ENCODE results near the gene C2orf92.

Gene C2orf92

DNA sequence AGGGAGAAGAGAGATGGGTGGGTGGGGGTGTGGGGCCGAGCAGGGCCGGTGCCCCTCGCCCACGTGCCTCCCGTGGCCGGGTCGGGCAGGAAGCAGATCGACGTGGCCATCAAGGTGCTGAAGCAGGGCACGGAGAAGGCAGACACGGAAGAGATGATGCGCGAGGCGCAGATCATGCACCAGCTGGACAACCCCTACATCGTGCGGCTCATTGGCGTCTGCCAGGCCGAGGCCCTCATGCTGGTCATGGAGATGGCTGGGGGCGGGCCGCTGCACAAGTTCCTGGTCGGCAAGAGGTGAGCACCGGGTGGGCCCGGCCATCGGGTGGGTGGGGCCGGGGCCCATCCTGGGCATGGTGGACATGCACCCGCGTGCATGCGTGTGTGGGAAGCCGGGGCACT, 65.6 kb downstream of the C2orf92 start:
- no peak for DNase-seq

DNA sequence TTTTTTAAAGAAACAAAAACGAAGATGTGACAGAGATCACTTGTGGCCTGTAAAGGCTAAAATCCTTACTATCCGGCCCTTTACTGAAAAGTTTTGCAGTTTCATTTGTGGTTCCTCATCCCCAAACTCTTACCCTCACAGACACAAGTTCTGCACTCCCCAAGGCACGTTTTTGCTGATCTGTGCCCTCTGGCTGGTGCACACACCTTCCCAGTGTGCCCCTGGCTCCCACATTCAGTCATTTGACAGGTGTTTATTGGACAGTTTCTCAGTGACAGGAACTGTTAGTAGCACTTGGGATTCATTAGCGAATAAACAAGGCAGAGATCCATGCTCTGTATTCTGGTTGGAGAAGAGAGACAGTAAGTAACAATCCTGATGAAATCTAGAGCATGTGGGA, 66.7 kb downstream of the C2orf92 start:
- no peak overlapping the region for H3K4me3 ChIP-seq (ENCODE audit: low read length)
- no peak overlapping the region for H3K27ac ChIP-seq (ENCODE audit: low read length)
- no peak for TF ChIP-seq EZH2 (optimal IDR thresholded peaks at IDR 0.05; ENCODE audit: low read depth, low read length)
- H3K9me2 ChIP-seq (replicated peaks; ENCODE audit: insufficient read depth, low read length): no peaks in the 10 kb centered on the region
- H3K4me2 ChIP-seq (ENCODE audit: low read depth, low read length): no peak overlapping the region
- H3K36me3 ChIP-seq (replicated peaks; ENCODE audit: insufficient read depth, low read length): no peaks in the 10 kb centered on the region
- H3K4me1 ChIP-seq (ENCODE audit: low read length): no peaks in the 10 kb centered on the region
- H3K9me3 ChIP-seq (replicated peaks; ENCODE audit: insufficient read depth, low read length): no peaks in the 10 kb centered on the region
- no peak for DNase-seq
- no peaks in the 10 kb centered on the region for H4K20me1 ChIP-seq (ENCODE audit: insufficient read depth, low read length)
- H3K79me2 ChIP-seq (ENCODE audit: low read length): no peaks in the 10 kb centered on the region
- H2AFZ ChIP-seq (ENCODE audit: low read length): no peak overlapping the region
- no peak overlapping the region for H3K9ac ChIP-seq (ENCODE audit: low read length)
- H3K27me3 ChIP-seq (replicated peaks; ENCODE audit: insufficient read depth, low read length): no peaks in the 10 kb centered on the region
- no peaks in the 10 kb centered on the region for H3F3A ChIP-seq (ENCODE audit: insufficient read depth, low read length)

More for the DNA sequence above, 65.6 kb downstream of the C2orf92 start:
- Histone ChIP-seq H3K36me3 (replicated peaks; ENCODE audit: insufficient read depth, low read length) (no peaks in the 10 kb centered on the region), H3K9me3 (replicated peaks; ENCODE audit: insufficient read depth, low read length) (no peaks in the 10 kb centered on the region), H3K27me3 (replicated peaks; ENCODE audit: insufficient read depth, low read length) (no peaks in the 10 kb centered on the region), H3K9me2 (replicated peaks; ENCODE audit: insufficient read depth, low read length) (no peaks in the 10 kb centered on the region), H3K9ac (ENCODE audit: low read length) (no peak overlapping the region), H4K20me1 (ENCODE audit: insufficient read depth, low read length) (no peaks in the 10 kb centered on the region), H3K4me1 (ENCODE audit: low read length) (no peaks in the 10 kb centered on the region), H3K27ac (ENCODE audit: low read length) (no peak overlapping the region), H3F3A (ENCODE audit: insufficient read depth, low read length) (no peaks in the 10 kb centered on the region), H3K4me3 (ENCODE audit: low read length) (no peak overlapping the region), H2AFZ (ENCODE audit: low read length) (no peak overlapping the region), H3K79me2 (ENCODE audit: low read length) (no peaks in the 10 kb centered on the region), H3K4me2 (ENCODE audit: low read depth, low read length) (no peak overlapping the region)
- no peak for TF ChIP-seq EZH2phosphoT487 (IDR thresholded peaks at IDR 0.05; ENCODE audit: low read length)
- TF ChIP-seq, protein P1, sequence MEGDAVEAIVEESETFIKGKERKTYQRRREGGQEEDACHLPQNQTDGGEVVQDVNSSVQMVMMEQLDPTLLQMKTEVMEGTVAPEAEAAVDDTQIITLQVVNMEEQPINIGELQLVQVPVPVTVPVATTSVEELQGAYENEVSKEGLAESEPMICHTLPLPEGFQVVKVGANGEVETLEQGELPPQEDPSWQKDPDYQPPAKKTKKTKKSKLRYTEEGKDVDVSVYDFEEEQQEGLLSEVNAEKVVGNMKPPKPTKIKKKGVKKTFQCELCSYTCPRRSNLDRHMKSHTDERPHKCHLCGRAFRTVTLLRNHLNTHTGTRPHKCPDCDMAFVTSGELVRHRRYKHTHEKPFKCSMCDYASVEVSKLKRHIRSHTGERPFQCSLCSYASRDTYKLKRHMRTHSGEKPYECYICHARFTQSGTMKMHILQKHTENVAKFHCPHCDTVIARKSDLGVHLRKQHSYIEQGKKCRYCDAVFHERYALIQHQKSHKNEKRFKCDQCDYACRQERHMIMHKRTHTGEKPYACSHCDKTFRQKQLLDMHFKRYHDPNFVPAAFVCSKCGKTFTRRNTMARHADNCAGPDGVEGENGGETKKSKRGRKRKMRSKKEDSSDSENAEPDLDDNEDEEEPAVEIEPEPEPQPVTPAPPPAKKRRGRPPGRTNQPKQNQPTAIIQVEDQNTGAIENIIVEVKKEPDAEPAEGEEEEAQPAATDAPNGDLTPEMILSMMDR (IDR thresholded peaks at IDR 0.05; ENCODE audit: low read length): no peak
- no peak for TF ChIP-seq EZH2 (optimal IDR thresholded peaks at IDR 0.05; ENCODE audit: low read depth, low read length)

DNA sequence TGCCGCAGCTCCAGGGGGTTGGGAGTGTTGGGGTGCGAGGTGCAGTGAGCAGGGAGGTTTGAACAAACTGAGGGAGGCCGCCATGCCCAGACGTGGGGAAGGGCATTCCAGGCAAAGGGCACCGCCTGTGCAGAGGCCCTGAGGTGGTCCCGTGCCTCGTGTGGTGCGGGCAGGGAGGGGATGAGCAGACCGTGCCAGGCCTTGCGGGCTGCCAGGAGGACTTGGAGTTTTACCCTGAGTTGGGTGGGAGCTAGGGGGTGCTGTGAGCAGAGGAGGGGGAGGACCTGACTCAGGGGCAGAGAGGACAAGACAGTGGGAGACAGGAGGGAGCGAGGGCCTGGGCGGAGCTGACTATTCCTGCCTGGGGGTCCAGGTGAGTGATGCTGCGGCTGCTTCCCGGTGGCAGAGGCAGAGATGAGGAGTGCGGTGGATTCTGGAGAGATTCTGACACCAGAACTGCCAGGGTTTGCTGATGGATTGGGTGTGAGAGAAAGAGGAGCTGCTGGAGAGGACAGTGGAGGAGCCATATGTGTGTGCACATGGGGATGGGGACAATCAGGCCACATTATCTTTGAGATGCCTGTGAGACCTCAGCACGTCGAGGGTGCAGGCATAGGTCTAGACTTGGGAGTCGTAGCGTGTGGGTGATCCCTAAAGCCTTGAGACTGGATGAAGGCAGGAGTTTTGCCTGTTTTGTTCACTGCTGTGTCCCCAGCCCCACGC, 67.3 kb downstream of the C2orf92 start:
- Histone ChIP-seq H3K4me1 (ENCODE audit: low read length) (no peaks in the 10 kb centered on the region), H3K27me3 (replicated peaks; ENCODE audit: insufficient read depth, low read length) (no peaks in the 10 kb centered on the region)

More for the DNA sequence above, 67.3 kb downstream of the C2orf92 start:
- Histone ChIP-seq H3K9ac (ENCODE audit: low read length) (no peak overlapping the region), H3K36me3 (replicated peaks; ENCODE audit: insufficient read depth, low read length) (no peaks in the 10 kb centered on the region), H4K20me1 (ENCODE audit: insufficient read depth, low read length) (no peaks in the 10 kb centered on the region), H3K4me2 (ENCODE audit: low read depth, low read length) (no peak overlapping the region), H3K79me2 (ENCODE audit: low read length) (no peaks in the 10 kb centered on the region), H2AFZ (ENCODE audit: low read length) (no peak overlapping the region), H3K9me3 (replicated peaks; ENCODE audit: insufficient read depth, low read length) (no peaks in the 10 kb centered on the region), H3F3A (ENCODE audit: insufficient read depth, low read length) (no peaks in the 10 kb centered on the region), H3K27ac (ENCODE audit: low read length) (no peak overlapping the region), H3K4me3 (ENCODE audit: low read length) (no peak overlapping the region), H3K9me2 (replicated peaks; ENCODE audit: insufficient read depth, low read length) (no peaks in the 10 kb centered on the region)
- TF ChIP-seq, protein P1 (IDR thresholded peaks at IDR 0.05; ENCODE audit: low read length): no peak
- TF ChIP-seq EZH2phosphoT487 (IDR thresholded peaks at IDR 0.05; ENCODE audit: low read length): no peak
- TF ChIP-seq EZH2 (optimal IDR thresholded peaks at IDR 0.05; ENCODE audit: low read depth, low read length): no peak
- DNase-seq: no peak
